22Rv1 (cell line): ENCODE results near the gene COL4A5.

Experiments
- CTCF ChIP-seq: fragments of 450-650 bp; IDR thresholded peaks from 2 replicates; pipeline ENCODE4 v1.5.1; 2017; ENCODE audit warnings: mild to moderate bottlenecking
- ZFX ChIP-seq: fragments of 450-650 bp; IDR thresholded peaks from 2 replicates; pipeline ENCODE4 v1.6.1; 2017; ENCODE audit warnings: antibody characterized with exemption, borderline replicate concordance

DNA sequence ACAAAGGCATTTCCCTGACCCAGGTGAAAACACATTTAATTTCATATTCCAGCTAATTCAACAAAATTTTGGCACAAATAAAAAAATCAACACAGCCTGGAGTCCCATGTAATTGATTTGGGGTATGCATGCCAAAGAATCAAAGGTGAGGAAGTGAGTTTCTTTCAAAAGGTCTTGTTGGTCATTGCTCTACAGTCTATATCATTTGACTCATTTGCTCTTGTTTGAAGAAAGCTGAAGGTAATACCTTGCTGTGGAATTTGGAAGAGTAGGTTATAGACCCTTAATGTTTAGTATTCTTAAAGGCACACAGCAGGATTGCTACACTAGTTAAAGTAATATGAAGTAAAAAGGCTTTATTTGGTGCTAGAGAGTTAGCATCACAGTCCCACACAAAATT is 26.9 kb upstream of the COL4A5 start:
- no peak for TF ChIP-seq CTCF
- TF ChIP-seq ZFX: no peak
